Keratinocyte (primary cell): ENCODE results near the gene SPATA4.

Experiments
- EZH2 ChIP-seq: IDR thresholded peaks from one replicate; pipeline ENCODE4 v1.6.1; 2012; ENCODE audit warnings: inconsistent platforms, mild to moderate bottlenecking, low read length, moderate library complexity
- TF ChIP-seq, protein P1 (sequence below), 3 experiments: IDR thresholded peaks in 1 of 3; conservative IDR thresholded peaks in 1 of 3; optimal IDR thresholded peaks in 1 of 3; 2 replicates in 2 of 3; 3 replicates in 1 of 3; pipeline versions ENCODE3 to v1.5.1; 2011; ENCODE audit warnings: low read length in 3 of 3, mild to moderate bottlenecking in 3 of 3, moderate library complexity in 2 of 3, control low read depth in 1 of 3, inconsistent platforms in 1 of 3; ENCODE audit not compliant: insufficient read depth in 2 of 3; ENCODE audit errors: extremely low read depth in 1 of 3

DNA sequence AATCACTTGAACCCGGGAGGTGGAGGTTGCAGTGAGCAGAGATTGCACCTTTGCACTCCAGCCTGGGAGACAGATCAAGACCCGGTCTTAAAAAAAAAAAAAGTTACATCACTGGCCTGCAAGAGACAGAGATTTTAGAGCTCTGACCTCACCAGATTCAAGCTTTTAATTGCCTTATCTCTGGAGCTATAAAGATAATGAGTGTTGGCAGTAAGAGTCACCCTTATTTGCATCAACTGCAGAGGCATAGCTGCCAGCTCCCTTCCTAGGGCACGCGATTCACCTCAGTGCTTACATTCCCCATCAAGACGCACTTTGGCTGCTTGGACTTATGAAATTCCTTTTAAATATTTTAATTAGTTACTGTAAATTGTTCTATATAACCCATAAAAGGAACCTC, 12.5 kb upstream of the SPATA4 start:
- TF ChIP-seq, protein P1, sequence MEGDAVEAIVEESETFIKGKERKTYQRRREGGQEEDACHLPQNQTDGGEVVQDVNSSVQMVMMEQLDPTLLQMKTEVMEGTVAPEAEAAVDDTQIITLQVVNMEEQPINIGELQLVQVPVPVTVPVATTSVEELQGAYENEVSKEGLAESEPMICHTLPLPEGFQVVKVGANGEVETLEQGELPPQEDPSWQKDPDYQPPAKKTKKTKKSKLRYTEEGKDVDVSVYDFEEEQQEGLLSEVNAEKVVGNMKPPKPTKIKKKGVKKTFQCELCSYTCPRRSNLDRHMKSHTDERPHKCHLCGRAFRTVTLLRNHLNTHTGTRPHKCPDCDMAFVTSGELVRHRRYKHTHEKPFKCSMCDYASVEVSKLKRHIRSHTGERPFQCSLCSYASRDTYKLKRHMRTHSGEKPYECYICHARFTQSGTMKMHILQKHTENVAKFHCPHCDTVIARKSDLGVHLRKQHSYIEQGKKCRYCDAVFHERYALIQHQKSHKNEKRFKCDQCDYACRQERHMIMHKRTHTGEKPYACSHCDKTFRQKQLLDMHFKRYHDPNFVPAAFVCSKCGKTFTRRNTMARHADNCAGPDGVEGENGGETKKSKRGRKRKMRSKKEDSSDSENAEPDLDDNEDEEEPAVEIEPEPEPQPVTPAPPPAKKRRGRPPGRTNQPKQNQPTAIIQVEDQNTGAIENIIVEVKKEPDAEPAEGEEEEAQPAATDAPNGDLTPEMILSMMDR (optimal IDR thresholded peaks at IDR 0.05 in 1 of 3, IDR thresholded peaks at IDR 0.05 in 1 of 3, conservative IDR thresholded peaks at IDR 0.05 in 1 of 3; ENCODE audit: extremely low read depth in 1 of 3, insufficient read depth in 2 of 3, low read length in 3 of 3) = no peak
- no peak for TF ChIP-seq EZH2
